HEK293T (cell line): ENCODE measurements around the gene VASP.

Experiments used
- CTCF ChIA-PET: fragments of 350-600 bp; formaldehyde crosslinking; extraction: SDS; loops from one replicate; lab custom pipeline; 2021; ENCODE audit warnings: antibody characterized with exemption, inconsistent platforms; lab: Yijun Ruan, JAX
- POLR2A ChIA-PET: fragments of 350-600 bp; formaldehyde crosslinking; extraction: SDS; loops from one replicate; lab custom pipeline; 2020; ENCODE audit warnings: antibody characterized with exemption, inconsistent platforms; lab: Yijun Ruan, JAX
- DNase-seq: peaks from one replicate; pipeline ENCODE4 v3.0.0; 2012; ENCODE audit warnings: mixed read lengths; ENCODE audit errors: extremely low spot score
- ARNT ChIP-seq: fragments of 450-650 bp; IDR thresholded peaks from 2 replicates; pipeline ENCODE4 v1.6.1; 2017; ENCODE audit warnings: mild to moderate bottlenecking
- BHLHE40 ChIP-seq: fragments of 450-650 bp; IDR thresholded peaks from 2 replicates; pipeline ENCODE4 v1.6.1; 2016; ENCODE audit warnings: mild to moderate bottlenecking, moderate library complexity, borderline replicate concordance
- CTBP1 ChIP-seq: fragments of 450-650 bp; IDR thresholded peaks from 2 replicates; pipeline ENCODE4 v1.6.1; 2016; ENCODE audit warnings: borderline replicate concordance
- ELF4 ChIP-seq: fragments of 450-650 bp; IDR thresholded peaks from 2 replicates; pipeline ENCODE4 v1.6.1; 2017; ENCODE audit warnings: antibody characterized with exemption
- FOXA1 ChIP-seq: fragments of 450-650 bp; IDR thresholded peaks from 2 replicates; pipeline ENCODE4 v1.6.1; 2016; ENCODE audit warnings: mild to moderate bottlenecking
- FOXK2 ChIP-seq: fragments of 450-650 bp; IDR thresholded peaks from 2 replicates; pipeline ENCODE4 v1.6.1; 2016; ENCODE audit warnings: mild to moderate bottlenecking
- FOXM1 ChIP-seq: fragments of 450-650 bp; IDR thresholded peaks from 2 replicates; pipeline ENCODE4 v1.6.1; 2017; ENCODE audit warnings: mild to moderate bottlenecking, borderline replicate concordance
- HDGF ChIP-seq: fragments of 450-650 bp; IDR thresholded peaks from 2 replicates; pipeline ENCODE4 v1.6.1; 2017; ENCODE audit warnings: antibody characterized with exemption, borderline replicate concordance
- L3MBTL2 ChIP-seq: fragments of 450-650 bp; conservative IDR thresholded peaks from 2 replicates; pipeline ENCODE4 v1.6.1; 2016; ENCODE audit warnings: mild to moderate bottlenecking
- LEF1 ChIP-seq: fragments of 450-650 bp; IDR thresholded peaks from 2 replicates; pipeline ENCODE4 v1.6.1; 2017; ENCODE audit warnings: mild to moderate bottlenecking, borderline replicate concordance
- NFRKB ChIP-seq: fragments of 450-650 bp; IDR thresholded peaks from 2 replicates; pipeline ENCODE4 v1.6.1; 2016; ENCODE audit warnings: mild to moderate bottlenecking, moderate library complexity
- PKNOX1 ChIP-seq: fragments of 450-650 bp; IDR thresholded peaks from 2 replicates; pipeline ENCODE4 v1.6.1; 2016
- SP1 ChIP-seq: fragments of 450-650 bp; IDR thresholded peaks from 2 replicates; pipeline ENCODE4 v1.6.1; 2017
- SUZ12 ChIP-seq: fragments of 450-650 bp; IDR thresholded peaks from 2 replicates; pipeline ENCODE4 v1.6.1; 2016; ENCODE audit warnings: mild to moderate bottlenecking
- TARDBP ChIP-seq: fragments of 450-650 bp; IDR thresholded peaks from 2 replicates; pipeline ENCODE4 v1.6.1; 2016
- ZNF384 ChIP-seq: fragments of 450-650 bp; IDR thresholded peaks from 2 replicates; pipeline ENCODE4 v1.6.1; 2016

Gene VASP

DNA sequence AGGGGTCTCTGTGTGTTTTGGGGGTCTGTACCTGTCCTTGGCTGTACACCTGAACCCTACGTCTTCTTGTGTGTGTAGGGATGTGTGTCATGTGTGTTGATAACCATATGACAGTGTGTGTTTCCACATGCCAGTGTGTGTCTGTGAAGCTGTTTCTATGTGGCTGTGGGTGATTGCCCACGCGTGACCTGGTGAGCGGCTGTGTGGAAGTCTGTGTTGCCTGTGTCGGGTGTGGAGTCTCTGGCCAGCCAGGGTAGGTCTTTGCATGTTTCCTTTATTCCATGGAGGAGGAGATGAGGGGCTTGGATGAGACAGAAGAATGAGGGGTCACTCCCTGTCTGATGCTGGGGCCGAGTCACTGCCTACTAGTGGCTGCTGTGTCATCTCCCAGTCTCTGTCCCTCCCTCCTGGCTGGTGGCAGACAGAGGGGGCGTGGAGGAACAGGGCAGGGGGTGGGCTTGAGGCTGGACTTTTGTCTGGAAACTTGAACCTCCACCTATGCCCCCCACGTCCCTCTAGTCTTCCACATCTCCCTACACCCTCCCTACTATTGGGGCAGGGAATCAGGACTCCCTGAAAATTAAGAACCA, 42.3 kb upstream of the VASP start:
- CTCF ChIA-PET, result no interaction called here
- DNase-seq, result no peak
- TF ChIP-seq PKNOX1 (no peak), FOXM1 (no peak), ARNT (no peak), FOXK2 (no peak), SUZ12 (no peak), HDGF (no peak), NFRKB (no peak), LEF1 (no peak), FOXA1 (no peak), ELF4 (no peak), BHLHE40 (no peak)
- POLR2A ChIA-PET, result no interaction called here

GRCh38 chr19:45467115-45467455, 40.2 kb upstream of the VASP start:
- ChIA-PET POLR2A (interaction anchor here (0.6 to 2.1 kb wide), 9 partner anchors 10 to 42 kb away, joined by 3 to 10 read pairs (median 3); no protein-coding TSS in a partner anchor), CTCF (interaction anchor here (1.0 to 1.7 kb wide), 3 partner anchors 12 to 28 kb away, joined by 4 to 10 read pairs (median 7); no protein-coding TSS in a partner anchor)
- DNase-seq, result no peak
- TF ChIP-seq FOXK2 (no peak), HDGF (no peak), ZNF384 (no peak), L3MBTL2 (no peak), ELF4 (no peak), BHLHE40 (no peak), TARDBP (no peak), SUZ12 (no peak), ARNT (no peak), FOXM1 (no peak), NFRKB (no peak), LEF1 (no peak), PKNOX1 (no peak), CTBP1 (no peak), FOXA1 (no peak), SP1 (no peak)

DNA sequence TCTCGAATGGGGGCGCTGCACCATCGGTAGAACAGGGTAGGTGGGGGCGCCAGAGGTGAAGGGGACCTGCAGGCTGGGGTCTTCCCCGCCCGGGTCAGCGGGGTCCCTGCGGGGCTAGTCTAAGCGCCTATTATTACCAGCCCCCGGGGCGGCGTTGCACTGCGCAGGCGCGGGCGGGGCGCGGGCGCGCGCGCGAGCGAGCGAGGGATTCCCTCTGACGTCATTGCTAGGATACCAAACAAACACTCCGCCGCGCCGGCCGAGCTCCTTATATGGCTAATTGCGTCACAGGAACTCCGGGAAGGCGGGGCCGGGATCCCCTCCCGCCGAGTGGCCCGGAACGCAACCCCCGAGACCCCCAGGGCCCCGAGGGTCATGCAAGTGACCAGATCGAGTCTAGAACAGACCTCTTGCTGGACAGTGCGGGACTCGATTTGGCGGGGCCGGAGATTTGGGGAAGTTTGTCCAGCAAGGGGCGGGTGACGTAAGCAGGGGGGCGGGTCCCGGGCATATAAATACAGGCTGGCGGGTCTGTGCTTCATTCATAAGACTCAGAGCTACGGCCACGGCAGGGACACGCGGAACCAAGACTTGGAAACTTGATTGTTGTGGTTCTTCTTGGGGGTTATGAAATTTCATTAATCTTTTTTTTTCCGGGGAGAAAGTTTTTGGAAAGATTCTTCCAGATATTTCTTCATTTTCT, 39.7 kb upstream of the VASP start, which contains the start of gene FOSB:
Gene FOSB, plus strand, starts transcription at position 541 of the 703 bp plus-strand sequence. CDS start 591 bp downstream, outside the sequence.
- POLR2A ChIA-PET, result interaction anchor here (0.6 to 2.7 kb wide), 13 partner anchors 9 to 43 kb away, joined by 3 to 10 read pairs (median 4); no protein-coding TSS in a partner anchor
- peak; percentile 94 for DNase-seq
- CTCF ChIA-PET, result interaction anchor here (1.0 to 1.7 kb wide), 3 partner anchors 11 to 28 kb away, joined by 4 to 10 read pairs (median 7); no protein-coding TSS in a partner anchor
- TF ChIP-seq LEF1 (no peak), ELF4 (peak; percentile 76)

- no peak for DNase-seq
- TF ChIP-seq ELF4 (no peak), LEF1 (0 out of 2 replicates have a peak, but pooled peaks have one; percentile 16), TARDBP (no peak), NFRKB (no peak), FOXM1 (0 out of 2 replicates have a peak, but pooled peaks have one; percentile 10)
- ChIA-PET CTCF (interaction anchor here (1.0 to 1.7 kb wide), 3 partner anchors 11 to 29 kb away, joined by 4 to 10 read pairs (median 7); no protein-coding TSS in a partner anchor), POLR2A (interaction anchor here (0.6 to 2.7 kb wide), 12 partner anchors 8 to 305 kb away, joined by 3 to 10 read pairs (median 4); no protein-coding TSS in a partner anchor)
Observed at GRCh38 chr19:45468159-45468651, 39.1 kb upstream of the VASP start.

GRCh38 chr19:45468803-45469131, 38.5 kb upstream of the VASP start:
- no peak for DNase-seq
- ChIA-PET CTCF (interaction anchor here (1.4 to 1.7 kb wide), 5 partner anchors 10 to 29 kb away, joined by 6 to 12 read pairs (median 10); no protein-coding TSS in a partner anchor), POLR2A (interaction anchor here (0.6 to 2.7 kb wide), 8 partner anchors 8 to 304 kb away, joined by 3 to 9 read pairs (median 4); no protein-coding TSS in a partner anchor)
- TF ChIP-seq SUZ12 (no peak), SP1 (no peak), BHLHE40 (no peak), FOXM1 (no peak), L3MBTL2 (no peak), HDGF (no peak), FOXK2 (no peak), PKNOX1 (no peak)
